Ureter (tissue), 1 donor: ENCODE results near the gene SDHAF1. TPM values are rescaled to one million over a fixed set of nuclear protein-coding genes. Genes with fewer than 3 reads are reported as not detected.
A peak's percentile ranks its signal among the peaks of the same experiment; 100 is the strongest.
"Not testable (repeated sequence)": the region's sequence is repeated elsewhere in the genome, so short reads cannot be mapped to it uniquely, and the experiment has no call there.

Experiments
- DNase-seq: peaks from one replicate; pipeline ENCODE4 v3.0.0-alpha.2; 2020; ENCODE audit warnings: low spot score
- total RNA-seq: library from RNA; stranded (reverse); gene quantifications from one replicate; pipeline ENCODE4 v1.2.4, GENCODE V29; 2023
- donor health status: DM: yes; HTN: yes; CAD: no.

The SDHAF1 gene
- total RNA-seq, 1 donor from 2014 or later = 13.8 TPM

- DNase-seq = peak; percentile 100
These were observed 19.3 kb downstream of the SDHAF1 start, which contains the start of gene ALKBH6 for GRCh38 chr19:36014012-36014924. TSS of gene ALKBH6 (minus strand) at chr19:36014213. CDS start at chr19:36013397, 816 bp downstream.

- DNase-seq = no peak
These were observed 24.2 kb downstream of the SDHAF1 start for GRCh38 chr19:36019061-36019670.

GRCh38 chr19:36023432-36023831 lies 28.4 kb downstream of the SDHAF1 start:
- DNase-seq = no peak

GRCh38 chr19:36025541-36025940 lies 30.6 kb downstream of the SDHAF1 start:
- DNase-seq = no peak

- DNase-seq = no peak
These were observed 31.3 kb downstream of the SDHAF1 start for GRCh38 chr19:36026091-36026876.

- no peak for DNase-seq
These were observed 32.7 kb downstream of the SDHAF1 start for GRCh38 chr19:36027696-36028095.

GRCh38 chr19:36028313-36029041 lies 33.5 kb downstream of the SDHAF1 start:
- DNase-seq = no peak

- no peak for DNase-seq
These were observed 35.5 kb downstream of the SDHAF1 start for GRCh38 chr19:36030264-36031148.

- DNase-seq = no peak
These were observed 36.3 kb downstream of the SDHAF1 start for GRCh38 chr19:36031308-36031707.

GRCh38 chr19:36032251-36033104 lies 37.5 kb downstream of the SDHAF1 start, which contains the start of gene CLIP3:
TSS of gene CLIP3 (minus strand) at chr19:36032873. CDS start at chr19:36032357, 516 bp downstream.
- peak; percentile 73 for DNase-seq

GRCh38 chr19:36040495-36040894 lies 45.5 kb downstream of the SDHAF1 start:
- no peak for DNase-seq

GRCh38 chr19:36041092-36041491 lies 46.1 kb downstream of the SDHAF1 start:
- DNase-seq = not testable (repeated sequence)

- DNase-seq = no peak
These were observed 46.8 kb downstream of the SDHAF1 start for GRCh38 chr19:36041831-36042230.

GRCh38 chr19:36043952-36044351 lies 49.0 kb downstream of the SDHAF1 start:
- no peak for DNase-seq

Other genes with a start within 250 kb of the SDHAF1 start
- gene U2AF1L4, start 249.8 kb upstream of the SDHAF1 start, total RNA-seq = 32.9 TPM
- gene PSENEN, start 249.5 kb upstream of the SDHAF1 start, total RNA-seq = 81.1 TPM
- gene LIN37, start 246.6 kb upstream of the SDHAF1 start, total RNA-seq = 7.2 TPM
- 80.9 TPM for gene HSPB6, start 238.2 kb upstream of the SDHAF1 start, total RNA-seq
- 51.1 TPM for gene PROSER3, start 237.0 kb upstream of the SDHAF1 start, total RNA-seq
- 17.8 TPM for gene ARHGAP33, start 219.6 kb upstream of the SDHAF1 start, total RNA-seq
- not detected for gene PRODH2, start 182.3 kb upstream of the SDHAF1 start, total RNA-seq
- not detected for gene NPHS1, start 142.7 kb upstream of the SDHAF1 start, total RNA-seq
- gene KIRREL2, start 138.3 kb upstream of the SDHAF1 start, total RNA-seq = not detected
- gene APLP1, start 126.6 kb upstream of the SDHAF1 start, total RNA-seq = 6.2 TPM
- gene NFKBID, start 94.6 kb upstream of the SDHAF1 start, total RNA-seq = 14.1 TPM
- gene HCST, start 92.7 kb upstream of the SDHAF1 start, total RNA-seq = 6.8 TPM
- gene TYROBP, start 86.9 kb upstream of the SDHAF1 start, total RNA-seq = 18.7 TPM
- 9.6 TPM for gene LRFN3, start 58.8 kb upstream of the SDHAF1 start, total RNA-seq
- gene SYNE4, start 13.6 kb downstream of the SDHAF1 start, total RNA-seq = 4.1 TPM
- gene ALKBH6, start 19.0 kb downstream of the SDHAF1 start, total RNA-seq = 23.8 TPM
- gene CLIP3, start 37.7 kb downstream of the SDHAF1 start, total RNA-seq = 14.9 TPM
- 3.8 TPM for gene THAP8, start 59.1 kb downstream of the SDHAF1 start, total RNA-seq
- gene WDR62, start 59.7 kb downstream of the SDHAF1 start, total RNA-seq = 1.6 TPM
- not detected for gene OVOL3, start 116.0 kb downstream of the SDHAF1 start, total RNA-seq
- gene POLR2I, start 119.7 kb downstream of the SDHAF1 start, total RNA-seq = 49.6 TPM
- 117 TPM for gene TBCB, start 120.3 kb downstream of the SDHAF1 start, total RNA-seq
- gene CAPNS1, start 144.9 kb downstream of the SDHAF1 start, total RNA-seq = 649 TPM
- gene COX7A1, start 157.3 kb downstream of the SDHAF1 start, total RNA-seq = 66.7 TPM
- gene ZNF565, start 219.5 kb downstream of the SDHAF1 start, total RNA-seq = 7.5 TPM
- 70.3 TPM for gene ZNF146, start 219.9 kb downstream of the SDHAF1 start, total RNA-seq